OCI-LY3 (cell line): ENCODE results near the gene TCF20.

Source experiments
- EZH2phosphoT487 ChIP-seq: fragments of 200-600 bp; shearing (Covaris generic); IDR thresholded peaks from 2 replicates; pipeline ENCODE4 v1.6.1; 2018; ENCODE audit warnings: antibody characterized with exemption, mixed run types, low read depth
- TF ChIP-seq, protein P1 (sequence below): fragments of 200-600, 300-600 bp; sonication (generic); IDR thresholded peaks from 2 replicates; pipeline ENCODE4 v1.5.1; 2014; ENCODE audit warnings: antibody characterized with exemption, low read length, low read depth

DNA sequence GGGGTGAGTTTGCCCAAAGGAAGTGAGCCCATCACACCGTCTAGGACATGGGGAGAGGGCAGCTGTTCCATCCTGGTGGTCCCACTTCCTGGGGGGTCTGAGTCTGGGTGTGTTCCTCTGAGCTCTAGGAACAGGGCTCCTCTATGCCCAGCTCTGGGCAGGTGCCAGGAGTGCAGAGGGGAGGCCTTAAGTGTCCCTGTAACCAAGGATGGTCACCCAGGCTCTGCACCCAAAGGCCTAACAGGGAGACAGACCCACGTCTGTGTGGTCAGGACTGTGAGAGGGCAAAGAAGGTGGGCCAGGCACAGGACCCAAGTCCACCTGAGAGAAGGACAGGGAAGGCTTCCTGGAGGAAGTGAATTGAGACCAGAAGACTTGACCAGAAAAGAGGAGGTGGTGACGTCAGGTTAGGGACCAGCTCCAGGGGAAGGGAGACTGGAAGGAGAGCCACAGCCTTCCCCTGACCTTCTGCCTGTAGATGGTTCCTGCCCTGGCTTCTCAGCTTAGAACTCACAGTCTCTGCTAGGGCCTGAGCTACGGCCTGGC, 11.3 kb upstream of the TCF20 start:
- TF ChIP-seq, protein P1, sequence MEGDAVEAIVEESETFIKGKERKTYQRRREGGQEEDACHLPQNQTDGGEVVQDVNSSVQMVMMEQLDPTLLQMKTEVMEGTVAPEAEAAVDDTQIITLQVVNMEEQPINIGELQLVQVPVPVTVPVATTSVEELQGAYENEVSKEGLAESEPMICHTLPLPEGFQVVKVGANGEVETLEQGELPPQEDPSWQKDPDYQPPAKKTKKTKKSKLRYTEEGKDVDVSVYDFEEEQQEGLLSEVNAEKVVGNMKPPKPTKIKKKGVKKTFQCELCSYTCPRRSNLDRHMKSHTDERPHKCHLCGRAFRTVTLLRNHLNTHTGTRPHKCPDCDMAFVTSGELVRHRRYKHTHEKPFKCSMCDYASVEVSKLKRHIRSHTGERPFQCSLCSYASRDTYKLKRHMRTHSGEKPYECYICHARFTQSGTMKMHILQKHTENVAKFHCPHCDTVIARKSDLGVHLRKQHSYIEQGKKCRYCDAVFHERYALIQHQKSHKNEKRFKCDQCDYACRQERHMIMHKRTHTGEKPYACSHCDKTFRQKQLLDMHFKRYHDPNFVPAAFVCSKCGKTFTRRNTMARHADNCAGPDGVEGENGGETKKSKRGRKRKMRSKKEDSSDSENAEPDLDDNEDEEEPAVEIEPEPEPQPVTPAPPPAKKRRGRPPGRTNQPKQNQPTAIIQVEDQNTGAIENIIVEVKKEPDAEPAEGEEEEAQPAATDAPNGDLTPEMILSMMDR = no peak
- TF ChIP-seq EZH2phosphoT487 = no peak
